ENCODE results near the gene TTLL10.

DNA sequence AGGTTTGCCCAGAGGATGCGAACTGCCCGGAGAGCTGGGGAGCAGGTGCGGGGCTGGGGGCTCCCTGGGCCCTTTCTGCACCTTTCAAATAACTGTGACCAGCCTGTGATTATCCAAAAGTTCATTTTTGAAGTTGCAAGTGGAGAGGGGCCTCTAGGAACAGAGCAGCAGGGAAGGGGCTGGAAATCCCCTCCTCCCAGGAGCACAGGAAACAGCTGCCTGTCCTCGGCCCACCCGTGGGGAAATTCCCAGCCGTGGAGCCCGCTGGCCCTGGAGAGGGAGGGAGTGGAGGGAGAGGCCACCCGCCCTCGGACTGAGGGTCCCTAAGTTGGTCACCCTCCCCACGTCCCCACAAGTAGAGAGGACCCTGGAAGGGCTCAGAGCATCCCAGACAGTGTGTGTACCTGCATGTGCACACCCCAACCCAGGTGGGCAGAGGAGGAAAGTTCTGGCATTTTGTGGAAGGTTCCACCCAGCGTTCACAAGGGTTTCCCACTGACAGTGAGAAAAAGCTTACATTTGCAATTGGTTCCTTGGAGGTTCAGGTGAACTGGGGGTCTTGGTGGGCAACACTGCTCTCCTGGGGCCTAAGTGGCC is 41.5 kb downstream of the TTLL10 start:
- TF ChIP-seq TARDBP (IDR thresholded peaks at IDR 0.05) (no peak), SUZ12 (IDR thresholded peaks at IDR 0.05) (no peak), NFRKB (IDR thresholded peaks at IDR 0.05) (no peak), SP1 (IDR thresholded peaks at IDR 0.05) (no peak), FOXA1 (IDR thresholded peaks at IDR 0.05) (no peak), BHLHE40 (IDR thresholded peaks at IDR 0.05; ENCODE audit: borderline replicate concordance) (no peak), FOXK2 (IDR thresholded peaks at IDR 0.05) (no peak), FOXM1 (IDR thresholded peaks at IDR 0.05; ENCODE audit: borderline replicate concordance) (no peak), ARNT (IDR thresholded peaks at IDR 0.05) (no peak), ZNF384 (IDR thresholded peaks at IDR 0.05) (no peak), ELF4 (IDR thresholded peaks at IDR 0.05) (no peak), HDGF (IDR thresholded peaks at IDR 0.05; ENCODE audit: borderline replicate concordance) (no peak), CTBP1 (IDR thresholded peaks at IDR 0.05; ENCODE audit: borderline replicate concordance) (no peak)
- TF ChIP-seq, protein P1, sequence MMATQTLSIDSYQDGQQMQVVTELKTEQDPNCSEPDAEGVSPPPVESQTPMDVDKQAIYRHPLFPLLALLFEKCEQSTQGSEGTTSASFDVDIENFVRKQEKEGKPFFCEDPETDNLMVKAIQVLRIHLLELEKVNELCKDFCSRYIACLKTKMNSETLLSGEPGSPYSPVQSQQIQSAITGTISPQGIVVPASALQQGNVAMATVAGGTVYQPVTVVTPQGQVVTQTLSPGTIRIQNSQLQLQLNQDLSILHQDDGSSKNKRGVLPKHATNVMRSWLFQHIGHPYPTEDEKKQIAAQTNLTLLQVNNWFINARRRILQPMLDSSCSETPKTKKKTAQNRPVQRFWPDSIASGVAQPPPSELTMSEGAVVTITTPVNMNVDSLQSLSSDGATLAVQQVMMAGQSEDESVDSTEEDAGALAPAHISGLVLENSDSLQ (IDR thresholded peaks at IDR 0.05) = no peak

Measured in HEK293T (cell line).